ENCODE results near the gene CADM1.

GRCh38 chr11:115155320-115155719 lies 348.9 kb downstream of the CADM1 start:
- TF ChIP-seq, protein P1, sequence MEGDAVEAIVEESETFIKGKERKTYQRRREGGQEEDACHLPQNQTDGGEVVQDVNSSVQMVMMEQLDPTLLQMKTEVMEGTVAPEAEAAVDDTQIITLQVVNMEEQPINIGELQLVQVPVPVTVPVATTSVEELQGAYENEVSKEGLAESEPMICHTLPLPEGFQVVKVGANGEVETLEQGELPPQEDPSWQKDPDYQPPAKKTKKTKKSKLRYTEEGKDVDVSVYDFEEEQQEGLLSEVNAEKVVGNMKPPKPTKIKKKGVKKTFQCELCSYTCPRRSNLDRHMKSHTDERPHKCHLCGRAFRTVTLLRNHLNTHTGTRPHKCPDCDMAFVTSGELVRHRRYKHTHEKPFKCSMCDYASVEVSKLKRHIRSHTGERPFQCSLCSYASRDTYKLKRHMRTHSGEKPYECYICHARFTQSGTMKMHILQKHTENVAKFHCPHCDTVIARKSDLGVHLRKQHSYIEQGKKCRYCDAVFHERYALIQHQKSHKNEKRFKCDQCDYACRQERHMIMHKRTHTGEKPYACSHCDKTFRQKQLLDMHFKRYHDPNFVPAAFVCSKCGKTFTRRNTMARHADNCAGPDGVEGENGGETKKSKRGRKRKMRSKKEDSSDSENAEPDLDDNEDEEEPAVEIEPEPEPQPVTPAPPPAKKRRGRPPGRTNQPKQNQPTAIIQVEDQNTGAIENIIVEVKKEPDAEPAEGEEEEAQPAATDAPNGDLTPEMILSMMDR (IDR thresholded peaks at IDR 0.05 in 8 of 11, conservative IDR thresholded peaks at IDR 0.05 in 3 of 11), result no peak
- no peak for TF ChIP-seq POLR2A (IDR thresholded peaks at IDR 0.05)
